WI38 (cell line): ENCODE data around the gene NFE2L1.
A peak's percentile ranks its signal among the peaks of the same experiment; 100 is the strongest.

Experiments used
- H3K4me3 ChIP-seq: 2 replicates; pipeline ENCODE4 v1.5.1; 2011; ENCODE audit warnings: low read depth, mild to moderate bottlenecking, control low read depth, low read length
- TF ChIP-seq, protein P1 (sequence below): IDR thresholded peaks from 2 replicates; pipeline ENCODE4 v1.5.1; 2012; ENCODE audit warnings: low read depth, mild to moderate bottlenecking, control low read depth, low read length

The NFE2L1 gene

DNA sequence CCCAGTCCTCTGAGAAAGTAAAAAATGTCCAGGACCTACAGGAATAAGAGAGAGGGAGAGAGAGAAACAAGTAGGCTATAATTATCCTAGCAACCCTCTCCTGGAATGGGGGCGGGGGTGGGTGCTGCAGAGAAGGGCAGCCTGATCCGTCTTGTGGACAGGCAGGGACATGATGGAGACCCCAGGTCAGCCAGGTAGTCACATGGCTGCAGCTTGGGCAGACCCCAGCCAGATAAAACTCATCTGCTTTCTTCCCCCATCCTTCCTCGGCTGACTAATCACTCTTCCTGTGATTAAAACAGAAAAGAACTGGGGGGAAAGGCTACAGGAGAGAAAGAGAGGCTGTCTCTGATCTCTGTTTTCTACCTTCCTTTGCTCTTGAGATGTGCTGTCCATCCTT, 43.2 kb upstream of the NFE2L1 start:
- H3K4me3 ChIP-seq, result no peak overlapping the region
- TF ChIP-seq, protein P1, sequence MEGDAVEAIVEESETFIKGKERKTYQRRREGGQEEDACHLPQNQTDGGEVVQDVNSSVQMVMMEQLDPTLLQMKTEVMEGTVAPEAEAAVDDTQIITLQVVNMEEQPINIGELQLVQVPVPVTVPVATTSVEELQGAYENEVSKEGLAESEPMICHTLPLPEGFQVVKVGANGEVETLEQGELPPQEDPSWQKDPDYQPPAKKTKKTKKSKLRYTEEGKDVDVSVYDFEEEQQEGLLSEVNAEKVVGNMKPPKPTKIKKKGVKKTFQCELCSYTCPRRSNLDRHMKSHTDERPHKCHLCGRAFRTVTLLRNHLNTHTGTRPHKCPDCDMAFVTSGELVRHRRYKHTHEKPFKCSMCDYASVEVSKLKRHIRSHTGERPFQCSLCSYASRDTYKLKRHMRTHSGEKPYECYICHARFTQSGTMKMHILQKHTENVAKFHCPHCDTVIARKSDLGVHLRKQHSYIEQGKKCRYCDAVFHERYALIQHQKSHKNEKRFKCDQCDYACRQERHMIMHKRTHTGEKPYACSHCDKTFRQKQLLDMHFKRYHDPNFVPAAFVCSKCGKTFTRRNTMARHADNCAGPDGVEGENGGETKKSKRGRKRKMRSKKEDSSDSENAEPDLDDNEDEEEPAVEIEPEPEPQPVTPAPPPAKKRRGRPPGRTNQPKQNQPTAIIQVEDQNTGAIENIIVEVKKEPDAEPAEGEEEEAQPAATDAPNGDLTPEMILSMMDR, result no peak

DNA sequence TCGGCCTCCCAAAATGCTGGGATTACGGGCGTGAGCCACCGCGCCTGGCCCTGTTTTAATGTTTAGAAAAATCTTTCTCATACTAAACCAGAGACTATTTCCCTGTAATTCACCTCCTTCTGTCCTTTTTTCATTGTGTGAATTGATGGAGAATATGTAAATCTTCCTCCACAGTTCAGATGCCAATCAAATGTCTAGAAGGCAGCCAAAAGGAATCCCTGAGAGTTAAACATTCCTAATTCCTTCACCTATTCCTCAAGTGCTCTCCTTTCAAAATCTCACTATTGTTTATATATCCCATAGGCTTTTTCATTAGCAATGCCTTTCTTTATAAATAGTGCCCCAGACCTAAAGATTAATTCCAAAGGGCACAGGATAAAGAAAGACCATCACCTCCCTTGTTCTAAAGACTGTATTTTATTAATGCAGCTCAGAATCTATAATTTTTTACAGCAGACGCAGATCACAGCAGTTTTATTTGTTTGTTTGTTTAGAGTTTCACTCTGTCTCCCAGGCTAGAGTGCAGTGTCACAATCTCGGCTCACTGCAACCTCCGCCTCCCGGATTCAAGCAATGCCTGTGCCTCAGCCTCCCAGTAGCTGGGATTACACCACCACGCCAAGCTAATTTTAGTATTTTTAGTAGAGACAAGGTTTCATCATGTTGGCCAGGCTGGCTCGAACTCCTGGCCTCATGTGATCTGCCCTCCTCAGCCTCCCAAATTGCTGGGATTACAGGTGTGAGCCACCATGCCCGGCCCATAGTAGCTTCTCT, 41.0 kb upstream of the NFE2L1 start:
- TF ChIP-seq, protein P1, result no peak
- H3K4me3 ChIP-seq, result no peak overlapping the region

DNA sequence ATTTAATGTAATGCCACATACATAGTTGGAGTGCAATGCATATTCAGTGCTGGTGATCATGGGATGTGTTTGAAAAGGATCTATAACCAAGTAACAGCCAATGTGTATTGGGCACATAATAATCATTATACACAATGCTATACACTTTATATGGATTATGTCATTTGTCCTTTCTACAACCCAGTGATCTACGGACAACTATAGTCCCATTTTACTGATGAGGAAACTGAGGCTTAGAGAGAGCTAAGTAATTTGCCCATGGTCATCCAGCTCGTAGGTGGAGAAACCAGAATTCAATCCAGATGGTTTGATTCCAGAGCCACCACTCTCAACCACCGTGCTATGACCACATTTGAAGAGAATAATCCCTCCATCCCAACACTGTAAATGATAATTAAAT, 38.0 kb upstream of the NFE2L1 start:
- no peak overlapping the region for H3K4me3 ChIP-seq
- TF ChIP-seq, protein P1, result no peak

DNA sequence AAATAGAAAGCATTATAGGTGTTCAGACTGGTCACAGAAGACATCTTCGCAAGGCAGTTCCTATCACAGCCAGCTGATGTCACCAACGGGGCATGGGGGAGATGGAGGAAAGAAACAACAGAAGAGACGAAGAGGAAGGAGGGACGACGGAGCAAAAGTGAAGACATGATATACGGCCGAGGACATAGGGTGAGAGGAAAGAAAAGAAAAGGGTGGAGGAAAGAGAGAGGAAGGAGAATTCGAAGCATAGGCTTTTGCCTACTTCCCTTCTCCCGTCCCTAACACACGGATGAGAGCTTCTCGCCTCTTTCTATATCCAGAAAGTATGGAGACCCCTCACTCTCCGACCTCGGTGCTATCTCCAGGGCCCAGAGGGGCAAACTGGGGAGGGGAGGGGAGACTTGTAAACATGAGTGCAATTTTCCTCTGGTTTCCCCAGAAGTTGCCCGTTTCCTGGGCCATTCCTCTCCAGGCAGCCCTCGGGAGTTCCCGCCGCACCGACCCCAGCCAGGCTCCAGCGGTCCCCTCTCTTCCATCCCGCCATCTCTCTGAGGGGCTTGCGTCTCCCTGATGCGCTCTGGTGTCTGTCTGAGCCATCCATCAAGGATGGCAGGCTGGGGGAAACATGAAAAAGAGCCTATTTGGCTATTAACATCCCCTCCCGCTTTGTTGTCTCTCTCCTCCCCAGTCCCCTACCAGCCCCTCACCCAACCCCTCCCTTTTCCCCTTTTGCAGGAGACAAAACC, 36.6 kb upstream of the NFE2L1 start:
- TF ChIP-seq, protein P1, result peak; percentile 30; the same call in 1 of the 2 replicates
- peak overlapping the region; percentile 51 for H3K4me3 ChIP-seq

DNA sequence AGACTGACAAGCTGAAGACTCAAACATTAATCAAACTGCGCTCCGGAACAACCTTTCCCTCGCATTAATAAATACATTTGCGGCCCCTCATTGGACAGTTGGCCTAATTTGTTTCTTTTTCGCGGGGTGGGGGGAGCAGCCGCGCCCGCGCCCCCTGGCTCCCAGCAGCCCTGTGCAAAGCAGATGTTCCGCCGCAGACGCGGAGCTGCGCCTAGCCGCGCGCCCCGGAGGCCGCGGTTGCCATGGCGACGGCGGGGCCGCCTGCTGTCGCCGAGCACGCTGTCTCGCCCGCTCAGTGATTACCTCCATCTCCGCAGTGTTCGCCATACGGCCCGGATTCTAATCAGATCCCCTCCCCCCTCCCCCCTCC, 36.0 kb upstream of the NFE2L1 start:
- H3K4me3 ChIP-seq, result peak overlapping the region; percentile 51
- TF ChIP-seq, protein P1, result no peak

DNA sequence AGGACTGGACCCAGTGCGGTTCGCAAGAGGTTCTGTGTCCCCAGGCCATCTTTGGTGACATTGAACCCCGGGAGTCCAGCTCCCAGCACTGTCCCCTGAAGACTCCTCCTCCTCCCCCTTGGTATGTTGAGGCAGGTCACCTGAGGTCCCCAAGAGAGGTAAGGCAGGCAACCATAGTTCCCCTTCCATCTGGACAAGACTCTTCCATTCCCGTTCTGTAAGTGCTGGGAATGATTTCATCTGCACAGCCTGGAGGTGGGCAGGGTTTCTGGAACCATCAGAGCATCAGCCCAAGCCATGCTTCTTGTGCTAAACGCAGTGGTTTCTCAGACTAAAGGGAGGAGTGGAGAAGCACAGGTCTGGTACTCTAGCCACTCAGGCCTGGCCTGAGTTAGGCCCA, 35.5 kb upstream of the NFE2L1 start:
- TF ChIP-seq, protein P1, result no peak
- no peak overlapping the region for H3K4me3 ChIP-seq
